IPS-18c (cell line): ENCODE measurements around the gene CHD2.

Experiments used
- H3K4me3 ChIP-seq: 2 replicates; pipeline ENCODE4 v1.7.0; 2013; ENCODE audit warnings: low read depth, mild to moderate bottlenecking, low read length, moderate library complexity; ENCODE audit not compliant: insufficient read depth
- H3K9me3 ChIP-seq: one replicate; pipeline ENCODE4 v1.6.1; 2013; ENCODE audit warnings: mild to moderate bottlenecking, low read length, moderate library complexity; ENCODE audit not compliant: control insufficient read depth, insufficient read depth

CHD2 gene

DNA sequence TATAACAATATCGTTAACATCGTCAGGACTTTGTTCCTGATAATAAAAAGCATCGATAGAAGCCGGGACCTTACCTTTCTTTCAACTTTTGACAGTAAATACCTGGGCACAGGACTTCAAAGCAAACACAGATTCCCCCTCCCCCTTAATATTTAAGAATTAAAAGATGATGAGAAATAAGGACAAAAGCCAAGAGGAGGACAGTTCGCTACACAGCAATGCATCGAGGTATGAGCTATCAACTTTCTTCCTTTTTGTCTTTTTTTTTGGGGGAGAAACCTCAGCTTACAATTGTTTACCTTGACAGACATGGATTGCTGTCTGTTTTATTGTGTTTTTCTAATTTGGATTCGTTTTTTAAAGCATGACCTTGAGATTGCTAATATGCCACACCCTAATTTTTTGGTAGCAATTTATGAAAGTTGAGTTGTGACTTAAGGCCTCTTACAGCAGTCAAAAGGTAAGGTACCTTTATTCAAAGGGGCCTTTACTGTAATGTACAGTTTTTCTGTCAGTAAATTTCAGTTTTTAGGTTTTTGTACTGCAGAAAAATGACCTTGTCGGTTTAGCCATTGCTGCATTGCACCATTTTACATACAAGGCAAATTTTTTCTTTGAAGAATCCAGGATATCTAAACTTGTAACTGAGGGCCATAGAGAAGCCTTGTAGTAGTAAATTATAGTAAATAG is 1.1 kb downstream of the CHD2 start:
- H3K4me3 ChIP-seq = peak overlapping the region; percentile 96
- no peaks in the 10 kb centered on the region for H3K9me3 ChIP-seq

DNA sequence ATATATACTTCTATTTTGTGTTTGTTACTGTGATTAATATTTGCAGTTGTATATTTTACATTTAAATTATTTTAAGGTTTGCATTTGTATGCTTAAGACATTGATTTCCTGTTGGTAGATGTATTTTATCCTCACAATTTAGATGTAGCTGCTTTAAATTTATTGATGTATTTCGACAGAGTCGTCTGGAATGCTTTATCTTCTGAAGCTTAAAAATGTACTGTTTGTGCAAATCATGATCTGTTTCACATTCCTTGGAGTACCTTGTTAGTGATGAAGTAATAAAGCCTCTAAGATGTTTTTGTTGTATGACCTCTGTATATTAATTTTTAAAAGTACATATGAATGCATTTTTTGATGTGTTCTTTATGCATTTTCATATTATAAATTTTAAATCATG is 1.9 kb downstream of the CHD2 start:
- Histone ChIP-seq H3K9me3 (no peaks in the 10 kb centered on the region), H3K4me3 (no peak overlapping the region)

DNA sequence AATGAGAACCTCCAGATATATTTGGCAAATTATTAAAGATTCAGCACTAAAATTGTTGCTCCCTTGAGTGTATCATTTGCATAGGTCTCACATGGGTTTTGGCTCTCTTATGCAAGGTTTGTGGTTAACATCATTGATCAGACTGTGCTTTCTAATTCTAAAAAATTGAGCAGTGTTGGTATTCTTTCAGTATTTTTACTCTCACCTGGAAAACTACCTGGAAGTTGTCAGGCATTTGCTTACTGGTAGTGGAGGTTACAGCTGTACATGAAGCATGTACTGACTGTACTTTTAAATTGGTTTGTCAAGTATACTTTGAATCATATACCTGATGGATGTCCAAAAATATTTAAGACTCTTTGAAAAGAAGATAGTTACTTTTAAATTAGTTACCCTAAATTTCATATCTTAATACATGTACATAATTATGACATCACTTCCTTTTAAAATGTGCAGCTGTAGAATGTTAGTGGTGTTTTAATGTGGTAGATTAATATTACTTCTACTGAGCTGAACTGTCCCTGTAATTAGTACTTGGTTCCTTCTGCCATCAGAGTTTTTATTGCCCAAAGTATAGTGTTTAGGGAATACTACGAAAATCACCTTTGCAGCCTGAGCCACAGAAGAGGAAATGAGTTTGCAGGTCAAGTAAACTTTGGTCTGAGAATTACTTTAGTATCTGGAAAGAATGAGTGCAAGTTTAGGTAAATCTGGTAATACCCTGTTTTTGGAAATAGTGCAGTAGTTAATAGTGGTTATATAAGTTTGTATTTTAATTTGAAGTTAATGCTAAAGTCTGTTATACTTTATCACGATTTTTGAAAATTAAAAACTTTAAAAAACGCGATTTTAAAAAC is 2.8 kb downstream of the CHD2 start:
- Histone ChIP-seq H3K4me3 (peak overlapping the region; percentile 45; the same call in 1 of the 2 replicates), H3K9me3 (no peaks in the 10 kb centered on the region)

DNA sequence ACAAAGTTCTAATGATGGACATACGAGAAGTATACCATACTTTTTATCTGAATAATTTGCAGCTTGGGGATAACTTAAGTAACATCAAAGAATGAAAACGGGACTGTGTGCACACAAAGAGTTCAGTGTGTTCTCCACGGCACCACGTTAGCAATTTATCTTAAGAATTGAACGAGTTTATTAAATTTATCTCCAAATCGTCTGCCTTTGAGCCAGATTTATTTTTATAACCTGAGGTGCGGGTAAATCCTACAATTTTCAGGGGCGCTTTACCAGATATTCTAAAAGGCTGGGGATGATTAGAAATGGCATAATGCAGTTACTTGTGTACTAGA is 3.5 kb downstream of the CHD2 start:
- Histone ChIP-seq H3K4me3 (peak overlapping the region; percentile 45), H3K9me3 (no peaks in the 10 kb centered on the region)

DNA sequence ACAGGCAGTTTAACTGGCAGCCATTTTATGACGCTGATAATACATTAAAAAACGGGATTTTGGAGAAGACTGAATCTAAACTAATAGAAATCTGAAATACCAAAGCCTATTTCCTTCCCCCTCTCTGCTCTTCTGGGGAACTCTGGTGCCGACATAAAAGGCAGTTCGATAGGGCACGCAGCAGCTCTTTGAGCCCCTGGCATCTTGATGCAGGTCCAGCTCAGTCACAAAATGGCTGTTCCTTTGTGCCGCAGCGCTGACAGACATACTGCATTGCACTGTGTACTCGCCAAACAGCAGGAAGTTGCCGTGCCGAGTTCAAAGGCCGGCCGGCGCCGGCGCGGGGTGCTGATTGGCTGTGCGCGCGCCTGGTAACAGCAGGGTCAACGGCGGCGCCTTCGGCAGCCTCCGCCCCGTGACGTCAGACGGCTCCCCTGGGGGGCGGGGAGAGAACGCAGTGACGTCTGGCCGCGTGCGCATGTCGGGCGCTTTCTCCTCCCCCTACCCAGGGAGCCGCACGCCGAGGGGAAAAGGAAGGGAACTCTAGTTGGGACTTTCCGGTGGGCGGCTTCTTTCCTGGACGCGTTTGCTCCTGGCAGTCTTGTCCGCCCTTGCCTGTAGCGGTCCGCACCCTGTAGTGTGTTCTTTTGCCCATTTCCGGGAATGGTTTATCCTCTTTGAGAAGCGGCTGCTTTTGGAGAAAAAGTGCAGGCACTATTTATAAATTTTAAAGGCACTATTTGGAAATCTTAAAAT is 4.0 kb downstream of the CHD2 start:
- H3K4me3 ChIP-seq = peak overlapping the region; percentile 54
- H3K9me3 ChIP-seq = no peaks in the 10 kb centered on the region

DNA sequence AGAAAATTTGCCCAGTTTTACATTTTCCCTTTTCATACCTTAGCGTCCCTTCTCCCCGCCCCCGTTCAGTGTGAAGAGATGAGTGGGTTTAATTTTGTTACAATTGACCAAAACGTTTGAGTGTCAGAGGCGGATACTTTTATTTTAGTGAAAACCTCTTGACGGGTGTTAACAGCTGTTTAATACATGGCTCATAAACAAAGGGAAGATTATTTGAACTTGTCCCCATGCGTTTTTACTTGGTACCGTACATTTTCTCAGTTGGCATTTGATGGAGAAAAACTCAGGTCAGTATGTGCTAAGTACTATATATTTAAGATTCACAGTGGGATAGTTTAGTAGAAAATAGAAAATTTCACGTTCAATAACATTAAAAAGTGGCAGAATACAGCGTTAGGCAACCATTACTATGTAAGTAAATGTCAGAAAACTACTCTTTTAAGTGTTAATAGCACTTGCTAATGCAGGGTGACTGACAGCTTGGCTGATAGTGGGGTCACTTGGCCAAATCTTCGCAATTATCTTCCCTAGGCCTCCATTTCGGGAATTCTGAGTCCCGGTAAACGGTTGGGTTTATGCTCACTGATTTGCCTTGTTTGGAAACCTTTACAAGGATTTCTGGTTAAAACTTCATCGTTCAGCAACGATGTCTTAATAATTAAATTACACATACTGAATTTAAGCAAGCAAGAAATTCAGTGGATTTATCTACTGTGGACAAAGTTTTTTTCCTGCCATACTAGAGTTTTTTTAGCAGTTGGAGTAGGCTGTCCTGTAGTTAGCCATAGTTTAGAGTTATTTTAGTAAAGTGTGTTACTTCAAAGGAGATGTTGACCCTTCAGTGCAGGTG is 4.8 kb downstream of the CHD2 start:
- peak overlapping the region; percentile 54 for H3K4me3 ChIP-seq
- H3K9me3 ChIP-seq = no peaks in the 10 kb centered on the region

DNA sequence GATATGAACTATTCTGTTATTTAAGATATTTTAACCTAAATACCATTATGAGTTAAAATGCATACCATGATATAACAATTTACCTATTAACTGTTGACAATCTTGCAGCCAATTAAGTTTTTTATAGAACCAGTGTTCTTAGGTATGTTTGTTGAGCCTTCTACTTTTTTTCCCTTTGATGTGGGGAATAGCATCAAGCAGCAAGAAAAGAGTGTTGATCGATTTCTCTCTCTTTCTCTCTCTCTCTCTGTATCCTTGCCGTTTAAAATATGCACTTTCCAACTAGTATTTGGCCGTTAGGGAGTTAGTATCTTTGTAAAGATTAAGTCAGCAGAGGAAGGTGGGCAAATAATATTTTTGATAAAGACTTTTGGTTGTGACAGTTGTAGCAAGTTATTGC is 5.9 kb downstream of the CHD2 start:
- no peaks in the 10 kb centered on the region for H3K9me3 ChIP-seq
- H3K4me3 ChIP-seq = no peak overlapping the region

DNA sequence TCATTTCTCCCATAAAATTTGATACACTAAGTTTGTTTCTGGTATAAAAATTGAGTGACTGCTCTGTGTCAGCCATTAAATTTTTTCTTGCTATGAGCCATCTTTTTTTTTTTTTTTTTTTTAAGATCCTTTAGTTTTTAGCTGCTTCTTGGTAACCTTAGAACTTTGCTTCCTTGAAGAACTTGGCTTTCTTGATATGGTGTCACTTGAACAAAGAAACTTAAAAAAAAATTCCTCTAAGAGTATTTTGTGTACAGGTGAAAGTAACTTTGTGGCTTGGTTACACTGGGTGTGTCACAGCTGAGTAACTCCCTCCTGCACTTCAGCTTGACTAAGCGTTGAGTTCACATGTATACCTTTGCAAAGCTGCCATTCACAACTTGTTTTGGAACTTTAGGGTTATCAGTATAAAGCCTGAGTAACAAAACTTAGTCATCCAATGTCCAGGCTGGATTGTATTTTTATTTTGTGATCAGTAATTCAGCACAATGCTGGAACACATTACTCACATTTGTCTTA is 6.5 kb downstream of the CHD2 start:
- H3K9me3 ChIP-seq = no peaks in the 10 kb centered on the region
- H3K4me3 ChIP-seq = no peak overlapping the region

DNA sequence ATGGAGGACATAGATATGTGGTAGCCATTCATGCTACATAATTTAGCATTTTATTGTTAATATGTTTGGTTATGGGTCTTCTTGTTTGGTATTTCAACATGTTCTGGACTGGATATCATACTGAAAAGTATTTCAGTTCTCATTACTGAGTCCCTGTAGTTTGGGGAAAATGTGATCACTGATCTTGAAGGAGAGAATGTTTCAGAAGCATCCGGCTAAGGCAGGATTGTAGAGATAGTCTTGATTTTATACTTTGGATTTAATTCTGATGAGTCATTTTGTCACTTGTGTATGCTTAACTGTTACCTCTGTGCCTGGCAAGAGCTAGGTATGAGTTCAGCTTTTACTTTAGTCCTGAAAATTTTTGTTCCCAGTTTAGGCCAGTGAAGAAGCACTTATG is 7.1 kb downstream of the CHD2 start:
- H3K4me3 ChIP-seq = no peak overlapping the region

DNA sequence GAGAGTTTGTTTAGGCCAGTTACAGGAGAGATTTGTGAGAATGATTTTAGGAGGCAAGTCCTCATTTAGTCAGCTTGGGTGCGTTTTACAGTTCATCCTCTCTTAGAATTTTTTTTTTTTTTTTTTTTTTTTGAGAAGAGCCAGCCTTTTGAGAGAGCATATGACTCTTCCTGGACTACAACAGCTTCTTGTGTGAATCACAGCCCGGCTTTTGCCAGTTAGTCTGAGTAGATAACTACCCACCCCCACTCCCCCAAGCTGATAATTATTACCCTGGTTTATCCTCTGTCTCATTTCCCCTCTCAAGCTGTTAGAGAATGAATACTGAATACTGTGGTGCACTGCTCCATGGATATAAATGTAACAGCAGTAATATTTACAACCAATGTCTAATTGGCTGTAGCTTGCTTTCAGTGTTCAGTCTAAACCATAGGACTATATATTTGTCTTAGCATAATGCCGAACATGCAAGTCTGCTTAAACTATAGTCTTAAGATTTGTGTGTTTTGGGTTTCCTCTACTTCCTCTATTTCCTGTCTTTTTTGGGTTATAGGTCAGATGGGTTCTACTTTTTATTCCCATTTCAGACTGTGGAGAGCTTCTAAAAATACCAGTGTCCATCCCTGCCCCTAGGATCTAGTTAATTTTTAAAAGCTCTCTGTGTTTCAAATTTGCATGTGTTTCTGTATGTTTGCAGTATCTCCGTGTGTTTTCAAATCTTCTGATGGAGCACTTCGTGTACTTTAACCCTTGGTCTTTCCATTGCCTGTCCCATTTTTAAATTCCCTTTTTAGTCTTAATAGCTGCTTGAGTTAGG is 8.0 kb downstream of the CHD2 start:
- Histone ChIP-seq H3K4me3 (no peak overlapping the region), H3K9me3 (no peaks in the 10 kb centered on the region)

More for the DNA sequence above, 7.1 kb downstream of the CHD2 start:
- no peaks in the 10 kb centered on the region for H3K9me3 ChIP-seq

DNA sequence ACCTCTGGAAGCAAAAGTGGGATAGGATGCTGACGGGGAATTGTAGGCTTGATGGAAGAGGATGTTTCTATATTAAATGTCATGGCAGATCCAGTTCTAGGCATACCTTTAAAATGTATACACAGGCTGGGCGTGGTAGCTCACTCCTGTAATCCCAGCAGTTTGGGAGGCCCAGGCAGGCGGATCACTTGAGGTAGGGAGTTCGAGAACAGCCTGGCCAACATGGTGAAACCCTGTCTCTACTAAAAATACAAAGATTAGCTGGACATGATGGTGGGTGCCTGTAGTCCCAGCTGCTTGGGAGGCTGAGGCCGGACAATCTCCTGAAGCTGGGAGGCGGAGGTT is 8.6 kb downstream of the CHD2 start:
- H3K9me3 ChIP-seq = no peaks in the 10 kb centered on the region
- H3K4me3 ChIP-seq = no peak overlapping the region

DNA sequence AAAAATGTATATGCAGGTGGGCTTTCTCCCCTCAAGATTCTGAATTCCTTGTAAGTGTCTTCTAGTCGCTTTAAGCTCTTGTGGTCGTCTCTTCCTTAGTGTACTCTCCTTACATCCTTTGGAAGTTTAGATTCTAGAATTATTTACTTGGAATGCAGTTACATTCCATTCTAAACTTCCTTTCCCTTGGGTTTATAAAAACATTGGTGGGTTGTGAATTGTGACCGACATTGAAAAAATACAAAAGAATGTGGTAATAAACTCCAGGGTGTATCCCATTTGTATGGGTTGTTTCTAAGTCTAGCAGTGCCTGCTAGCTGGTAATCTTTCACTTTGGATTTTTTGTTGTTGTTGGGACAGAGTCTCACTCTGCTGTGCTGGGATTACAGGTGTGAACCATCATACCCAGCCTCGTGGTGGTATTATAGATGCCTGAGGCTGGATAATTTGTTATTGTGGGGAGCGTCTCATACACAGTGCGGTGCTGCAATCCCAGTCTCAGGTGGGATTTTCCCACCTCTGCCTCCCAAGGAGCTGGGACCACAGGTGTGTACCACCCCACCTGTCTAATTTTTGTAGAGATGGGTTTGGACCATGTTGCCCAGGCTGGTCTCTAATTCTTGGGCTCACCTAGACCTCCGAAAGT is 9.1 kb downstream of the CHD2 start:
- no peak overlapping the region for H3K4me3 ChIP-seq
- H3K9me3 ChIP-seq = no peaks in the 10 kb centered on the region

DNA sequence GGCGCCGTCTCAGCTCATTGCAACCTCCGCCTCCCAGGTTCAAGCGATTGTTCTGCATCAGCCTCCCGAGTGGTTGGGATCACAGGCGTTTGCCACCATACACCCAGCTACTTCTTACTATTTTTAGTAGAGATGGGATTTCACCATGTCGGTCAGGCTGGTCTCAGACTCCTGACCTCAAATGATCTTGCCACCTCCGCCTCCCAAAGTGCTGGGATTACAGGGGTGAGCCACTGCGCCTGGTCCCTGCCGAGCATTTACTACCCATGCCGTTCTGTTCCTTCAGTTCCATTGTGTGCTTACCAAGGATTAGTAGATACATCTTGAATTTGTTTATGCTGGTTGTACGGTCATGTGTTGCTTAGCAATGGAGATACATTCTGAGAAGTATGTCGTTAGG is 10.3 kb downstream of the CHD2 start:
- H3K4me3 ChIP-seq = no peak overlapping the region
- H3K9me3 ChIP-seq = no peaks in the 10 kb centered on the region

DNA sequence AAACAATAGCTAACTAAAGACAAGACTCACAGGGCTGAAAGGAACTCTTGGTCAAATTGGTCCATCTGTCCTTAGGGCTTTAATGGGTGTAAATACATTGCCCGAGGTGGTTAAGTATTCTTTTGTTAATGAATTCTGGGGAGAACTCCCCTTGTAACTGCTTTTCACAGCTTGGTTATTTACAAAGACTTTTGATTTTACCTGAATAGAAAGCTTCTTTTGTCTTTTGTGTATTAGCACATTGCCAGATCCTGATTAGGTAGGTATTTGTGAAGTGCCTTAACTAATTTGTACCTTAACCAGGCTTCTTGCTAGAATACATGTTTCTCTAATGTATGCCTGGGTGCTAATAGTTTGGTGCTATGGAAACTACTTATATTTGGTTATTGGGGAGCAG is 14.0 kb downstream of the CHD2 start:
- Histone ChIP-seq H3K9me3 (no peaks in the 10 kb centered on the region), H3K4me3 (no peak overlapping the region)

DNA sequence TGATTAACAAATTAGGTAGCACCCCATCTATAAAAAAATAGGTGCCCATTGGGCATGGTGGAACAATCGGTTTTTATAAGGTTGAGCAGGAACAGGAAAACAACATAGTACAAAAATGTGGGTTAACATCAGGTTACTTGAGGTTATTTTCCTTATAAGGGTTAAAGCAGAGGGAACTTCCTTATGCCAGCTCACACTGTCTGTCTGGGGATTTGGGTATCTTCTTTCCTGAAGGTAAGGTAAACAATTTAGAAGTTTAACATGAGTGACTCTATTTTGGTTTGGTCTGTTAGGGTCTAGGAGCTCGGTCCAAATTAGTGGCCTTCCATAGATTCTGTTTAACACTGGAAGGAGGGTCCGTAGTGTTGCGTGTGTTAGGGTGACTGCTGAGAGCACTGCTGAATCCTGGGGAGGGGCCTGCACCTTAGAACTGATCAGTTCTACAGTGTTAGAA is 14.7 kb downstream of the CHD2 start:
- H3K4me3 ChIP-seq = no peak overlapping the region

More for the DNA sequence above, 14.7 kb downstream of the CHD2 start:
- H3K9me3 ChIP-seq = no peaks in the 10 kb centered on the region
